Upper lobe of left lung (tissue), 4 donors: Measurements from ENCODE around the gene SEMA5A.

Source experiments
- EP300 ChIP-seq, 4 donors: sonication (generic); formaldehyde crosslinking; IDR thresholded peaks; one replicate each; pipeline ENCODE4 v1.5.1; 2017; ENCODE audit warnings: antibody characterized with exemption in 4 of 4, control low read depth in 2 of 4
- POLR2A ChIP-seq, 4 donors: fragments of 450-650 bp; IDR thresholded peaks; one replicate each; pipeline ENCODE4 v1.5.1; 2016 to 2017; ENCODE audit warnings: antibody characterized with exemption in 4 of 4, mild to moderate bottlenecking in 2 of 4
- POLR2AphosphoS5 ChIP-seq, 2 donors: sonication (generic); formaldehyde crosslinking; IDR thresholded peaks; one replicate each; pipeline ENCODE4 v1.5.1; 2017; ENCODE audit warnings: antibody characterized with exemption in 2 of 2
- TF ChIP-seq, protein P1 (sequence below), 6 experiments: fragments of 450-650 bp in 4 of 6; fragments of 200-600 bp in 2 of 6; sonication (generic) in 2 of 6; IDR thresholded peaks; one replicate each; pipeline ENCODE4 v1.5.1; 2016 to 2019; ENCODE audit warnings: antibody characterized with exemption in 6 of 6

DNA sequence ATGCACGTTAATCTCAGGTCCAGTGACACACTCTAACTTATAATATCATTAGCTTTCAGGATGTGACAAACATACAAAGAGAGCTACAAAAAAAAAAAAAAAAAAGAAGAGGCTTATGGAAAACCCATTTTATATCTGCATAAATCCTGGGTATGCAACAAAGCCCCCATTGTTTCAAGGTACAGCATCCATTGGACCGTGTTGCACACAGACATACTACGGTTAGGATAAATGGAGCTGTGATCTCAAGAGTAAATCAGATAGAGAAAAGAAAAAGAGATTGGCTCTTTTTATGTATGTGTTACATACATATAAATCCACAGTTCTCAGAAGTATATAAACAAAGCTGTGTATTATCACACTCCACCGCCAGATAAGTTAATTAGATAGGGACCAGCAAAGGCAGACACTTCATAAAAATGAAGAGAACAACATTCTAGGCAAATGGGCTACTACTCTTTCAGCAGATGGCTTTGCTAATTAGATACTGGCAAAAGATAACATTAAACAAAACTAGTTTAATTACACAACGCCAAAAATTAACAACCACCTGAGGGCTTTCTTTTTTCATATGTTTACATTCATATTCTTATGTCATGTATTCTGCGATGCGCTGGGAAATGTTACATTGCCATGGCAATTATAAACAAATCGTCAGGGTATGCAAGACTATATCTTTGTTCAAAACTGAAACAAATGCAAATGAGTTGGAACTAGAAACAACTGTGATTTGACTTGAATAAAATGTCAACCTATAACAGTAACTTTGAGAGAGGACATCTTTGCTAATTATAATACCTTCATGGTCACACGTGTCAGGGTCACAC lies 304.2 kb downstream of the SEMA5A start:
- TF ChIP-seq POLR2A (IDR thresholded peaks at IDR 0.05) (no peak), EP300 (IDR thresholded peaks at IDR 0.05) (no peak), POLR2AphosphoS5 (IDR thresholded peaks at IDR 0.05) (no peak)
- TF ChIP-seq, protein P1, sequence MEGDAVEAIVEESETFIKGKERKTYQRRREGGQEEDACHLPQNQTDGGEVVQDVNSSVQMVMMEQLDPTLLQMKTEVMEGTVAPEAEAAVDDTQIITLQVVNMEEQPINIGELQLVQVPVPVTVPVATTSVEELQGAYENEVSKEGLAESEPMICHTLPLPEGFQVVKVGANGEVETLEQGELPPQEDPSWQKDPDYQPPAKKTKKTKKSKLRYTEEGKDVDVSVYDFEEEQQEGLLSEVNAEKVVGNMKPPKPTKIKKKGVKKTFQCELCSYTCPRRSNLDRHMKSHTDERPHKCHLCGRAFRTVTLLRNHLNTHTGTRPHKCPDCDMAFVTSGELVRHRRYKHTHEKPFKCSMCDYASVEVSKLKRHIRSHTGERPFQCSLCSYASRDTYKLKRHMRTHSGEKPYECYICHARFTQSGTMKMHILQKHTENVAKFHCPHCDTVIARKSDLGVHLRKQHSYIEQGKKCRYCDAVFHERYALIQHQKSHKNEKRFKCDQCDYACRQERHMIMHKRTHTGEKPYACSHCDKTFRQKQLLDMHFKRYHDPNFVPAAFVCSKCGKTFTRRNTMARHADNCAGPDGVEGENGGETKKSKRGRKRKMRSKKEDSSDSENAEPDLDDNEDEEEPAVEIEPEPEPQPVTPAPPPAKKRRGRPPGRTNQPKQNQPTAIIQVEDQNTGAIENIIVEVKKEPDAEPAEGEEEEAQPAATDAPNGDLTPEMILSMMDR (IDR thresholded peaks at IDR 0.05): no peak
